Hematopoietic multipotent progenitor cell treated with erythropoietin and hydrocortisone succinate and interleukin-3 and kit ligand, for 17 days (in vitro differentiated cells): Measurements from ENCODE around the gene TMBIM6.

Source experiments
- DNase-seq: peaks from one replicate; pipeline ENCODE4 v3.0.0-alpha.2; 2015; ENCODE audit warnings: low spot score

TMBIM6 gene

DNA sequence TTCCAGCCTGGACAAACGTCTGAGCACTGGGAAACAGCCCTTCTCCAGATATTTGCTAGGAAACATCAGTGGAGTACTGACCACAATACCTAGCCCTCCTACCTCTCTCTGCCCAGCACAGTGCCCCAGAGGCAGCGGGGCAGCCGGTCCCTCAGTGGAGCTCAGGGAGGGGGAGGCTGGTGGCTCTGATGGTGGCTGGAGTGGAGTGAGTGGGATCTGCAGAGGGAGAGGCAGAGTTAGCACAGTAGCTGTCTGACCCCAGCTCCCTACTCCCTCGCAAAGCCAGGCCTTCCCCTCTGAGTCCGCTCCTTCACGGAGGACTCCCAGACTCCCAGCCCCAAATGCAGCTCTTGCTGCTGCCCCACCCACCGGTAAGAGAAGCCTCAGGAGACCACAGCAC, 56.9 kb downstream of the TMBIM6 start:
- no peak for DNase-seq

DNA sequence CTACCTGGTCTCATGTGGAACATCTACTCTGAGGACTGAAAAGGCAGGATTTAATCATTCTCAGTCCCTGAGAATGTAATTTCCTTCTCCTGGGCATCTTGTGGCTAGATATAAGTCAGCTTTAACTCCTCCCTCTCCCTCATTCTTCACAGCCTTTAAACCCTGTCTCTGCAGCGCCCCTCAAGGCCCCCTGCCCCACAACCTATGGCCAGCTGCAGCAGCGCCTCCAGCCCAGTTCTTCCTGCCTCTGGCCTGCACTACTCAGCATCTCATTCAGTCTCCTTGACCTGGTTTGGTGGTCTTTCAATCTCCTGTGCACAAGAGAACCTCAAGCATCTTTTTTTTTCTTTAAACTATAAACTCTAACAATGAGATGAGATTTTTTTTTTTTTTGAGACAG, 57.6 kb downstream of the TMBIM6 start:
- DNase-seq, result no peak

DNA sequence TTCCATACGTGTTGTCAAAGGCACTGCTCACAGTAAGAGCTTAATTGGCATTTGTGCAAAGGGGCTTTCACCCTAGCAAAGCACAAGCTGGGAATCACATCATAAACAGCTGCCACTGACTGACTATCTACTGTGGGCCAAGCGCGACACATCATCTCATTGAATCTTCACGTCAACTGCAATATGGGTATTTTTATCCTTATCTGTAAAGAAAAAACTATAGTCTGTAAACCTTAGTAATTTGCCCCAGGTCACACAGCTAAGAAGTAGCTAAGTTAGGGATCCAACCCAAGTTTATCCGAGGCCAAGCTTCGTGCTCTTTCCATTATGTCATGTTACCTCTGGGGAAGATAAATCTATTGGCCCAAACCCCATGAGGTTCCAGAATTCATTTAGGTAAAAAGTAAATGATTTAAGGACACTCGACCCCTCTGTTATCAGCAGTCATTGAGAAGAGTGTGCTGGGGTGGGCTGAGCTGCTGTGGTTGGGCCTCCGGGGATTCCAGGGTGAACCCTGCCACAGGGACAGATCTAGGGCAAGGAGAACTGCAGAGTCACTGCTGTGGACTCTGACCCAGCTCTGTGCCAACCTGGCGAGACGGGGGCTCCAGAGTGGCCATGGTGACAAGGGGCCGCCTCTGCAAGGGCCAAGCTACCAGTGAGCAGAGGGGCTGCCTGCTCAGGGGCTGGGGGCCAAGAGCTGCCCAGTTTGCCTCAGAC, 59.2 kb downstream of the TMBIM6 start:
- no peak for DNase-seq

DNA sequence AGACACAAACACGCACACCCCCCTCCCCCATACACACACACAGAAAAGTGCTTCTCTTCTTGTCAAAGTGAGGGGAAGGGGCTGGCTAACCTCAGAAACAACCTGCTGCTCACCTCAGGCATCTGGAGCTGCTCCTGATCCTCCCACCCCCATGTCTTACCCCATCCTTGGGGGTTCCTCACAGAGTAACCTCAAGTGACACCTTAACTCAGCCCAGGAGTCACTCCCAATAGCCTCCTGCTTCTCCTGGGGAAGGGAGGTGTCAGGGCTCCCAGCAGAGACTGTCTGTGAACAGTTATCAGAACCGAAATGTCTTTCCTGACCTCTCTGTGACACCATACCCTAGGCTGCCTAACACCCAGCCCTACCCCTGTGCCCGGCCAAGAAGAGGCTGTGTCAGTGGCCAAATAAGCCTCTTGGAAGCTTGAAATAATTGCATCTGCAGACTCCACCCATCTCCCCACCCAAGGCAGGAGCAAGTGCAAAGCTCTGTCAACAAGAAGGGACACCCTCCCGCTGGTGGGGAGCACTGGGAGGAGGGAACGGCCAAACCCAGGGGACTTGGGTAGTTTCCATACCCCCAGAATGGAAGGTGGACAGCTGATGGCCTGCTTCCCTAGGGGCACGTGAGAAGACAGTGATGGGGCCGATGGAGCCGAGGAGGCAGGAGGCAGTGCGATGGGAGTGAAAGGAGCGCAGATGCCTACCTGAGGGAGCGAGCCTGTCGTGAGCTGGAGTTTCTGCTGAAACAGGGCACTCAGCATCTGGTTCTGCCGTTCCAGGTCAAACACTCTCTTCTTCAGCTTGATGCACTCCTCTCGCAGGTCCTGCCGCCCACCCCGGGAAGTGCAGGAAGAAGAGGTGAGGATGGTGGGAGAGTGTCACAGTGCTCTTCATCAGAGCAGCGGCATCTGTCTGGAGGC, 60.0 kb downstream of the TMBIM6 start:
- DNase-seq, result no peak

DNA sequence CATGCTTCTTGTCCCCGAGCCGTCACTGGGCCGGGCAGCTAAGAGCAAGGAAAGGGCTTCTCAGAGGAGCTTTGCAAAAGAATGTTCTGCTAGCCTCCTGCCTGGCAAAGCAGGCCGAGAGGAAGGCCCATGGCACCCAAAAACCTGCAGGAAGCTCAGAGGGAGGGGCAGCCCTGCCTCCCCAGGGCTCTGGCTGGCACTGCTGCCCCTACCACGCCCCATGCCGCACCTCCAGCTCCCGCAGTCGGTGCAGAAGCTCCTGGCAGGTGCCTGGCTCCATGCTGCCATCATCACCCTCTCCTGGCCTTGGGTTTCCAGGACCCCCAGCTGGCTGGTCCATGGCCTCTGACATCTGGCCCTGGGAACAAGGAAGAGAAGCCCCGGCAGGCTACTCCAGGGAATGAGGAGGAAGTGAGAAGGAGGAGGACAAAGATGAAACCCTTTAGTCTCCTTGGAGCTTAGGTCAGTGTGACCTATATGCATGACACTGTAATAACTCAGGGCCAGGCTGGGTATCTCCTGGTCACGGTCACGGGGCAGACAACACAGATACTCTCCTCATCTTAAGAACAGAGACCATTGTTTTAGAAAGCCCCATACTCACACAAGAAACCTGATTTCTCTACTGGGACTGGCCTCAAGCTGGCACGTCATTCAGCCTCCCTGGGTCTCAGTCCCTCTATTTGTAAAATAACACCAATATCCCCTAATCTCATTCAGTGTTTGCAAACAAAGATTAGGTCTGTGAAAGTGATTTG, 62.5 kb downstream of the TMBIM6 start:
- DNase-seq, result no peak

DNA sequence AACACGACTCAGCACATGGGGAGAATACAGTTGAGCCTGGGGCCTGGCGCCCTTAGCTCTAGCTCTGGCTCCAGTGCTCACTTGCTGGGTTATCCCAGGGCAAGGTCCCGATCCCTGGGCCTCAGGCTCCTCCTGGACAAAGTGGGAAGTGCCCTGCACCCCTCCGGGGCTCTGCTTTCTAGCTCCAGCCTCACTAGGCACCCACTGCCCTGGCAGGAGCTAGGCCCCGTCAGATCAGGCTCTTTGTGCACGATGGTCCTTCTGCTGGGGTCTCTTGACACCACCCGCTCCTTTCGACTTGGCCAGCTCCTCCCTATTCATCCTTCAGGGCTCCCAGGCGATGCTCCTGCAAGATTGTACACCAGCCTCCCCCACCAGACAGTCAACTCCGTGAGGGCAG, 63.5 kb downstream of the TMBIM6 start:
- no peak for DNase-seq

DNA sequence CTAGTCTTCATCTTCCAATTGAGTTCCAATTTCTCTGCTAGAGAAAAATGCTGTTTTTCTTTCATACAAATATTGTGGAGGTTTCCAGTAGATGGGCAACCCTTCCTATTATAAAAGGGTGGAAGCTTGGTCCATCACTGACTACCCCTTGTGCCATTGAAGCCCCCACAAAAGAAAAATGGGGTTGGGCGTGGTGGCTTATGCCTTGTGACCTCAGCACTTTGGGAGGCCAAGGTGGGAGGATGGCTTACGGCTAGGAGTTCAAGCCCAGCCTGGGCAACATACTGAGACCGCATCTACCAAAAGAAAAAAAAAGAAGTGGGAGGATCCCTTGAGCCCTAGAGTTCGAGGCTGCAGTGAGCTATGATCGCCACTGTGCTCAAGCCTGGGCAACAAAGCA, 64.1 kb downstream of the TMBIM6 start:
- no peak for DNase-seq

DNA sequence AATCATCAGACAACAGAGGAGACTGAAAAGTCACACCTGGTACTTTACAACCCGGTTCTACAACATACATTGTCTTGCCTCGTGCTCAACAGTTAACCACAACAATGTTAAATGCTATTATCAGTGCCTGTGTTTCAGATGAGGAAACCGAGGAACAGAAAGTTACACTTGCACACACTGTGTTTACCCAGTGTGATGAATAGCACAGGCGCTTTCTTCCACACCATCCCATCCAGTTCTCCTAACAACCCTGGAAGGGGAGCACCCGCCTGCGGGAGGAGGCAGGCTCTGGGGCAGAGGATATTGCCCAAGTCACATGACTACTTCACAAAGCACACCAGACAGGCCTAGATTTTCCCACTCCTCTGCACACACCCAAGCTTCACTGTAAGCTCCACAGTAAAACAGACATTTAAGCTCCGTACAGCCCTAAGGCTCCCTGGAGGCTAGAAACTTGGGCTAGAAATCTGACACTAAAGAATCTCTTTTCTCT, 65.0 kb downstream of the TMBIM6 start:
- DNase-seq, result no peak

DNA sequence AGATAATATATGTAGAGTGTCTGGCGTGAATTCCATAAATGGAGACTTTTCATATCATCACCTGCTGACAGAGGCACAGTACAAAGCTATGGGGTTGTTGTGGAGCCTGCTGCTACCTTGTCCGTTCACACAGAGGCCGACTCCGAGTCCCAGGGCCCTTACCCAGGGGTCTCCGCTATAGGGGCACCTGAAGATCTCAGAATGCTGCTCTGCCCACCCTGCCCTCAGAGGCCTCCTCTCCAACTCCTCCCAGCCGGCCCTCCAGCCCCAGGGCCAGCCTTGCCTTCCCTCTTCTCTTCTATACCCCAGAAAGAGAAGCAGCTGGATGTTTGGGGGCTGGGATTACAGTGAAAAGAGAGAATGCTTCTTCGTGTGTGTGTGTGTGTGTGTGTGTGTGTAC, 65.5 kb downstream of the TMBIM6 start:
- DNase-seq, result no peak

DNA sequence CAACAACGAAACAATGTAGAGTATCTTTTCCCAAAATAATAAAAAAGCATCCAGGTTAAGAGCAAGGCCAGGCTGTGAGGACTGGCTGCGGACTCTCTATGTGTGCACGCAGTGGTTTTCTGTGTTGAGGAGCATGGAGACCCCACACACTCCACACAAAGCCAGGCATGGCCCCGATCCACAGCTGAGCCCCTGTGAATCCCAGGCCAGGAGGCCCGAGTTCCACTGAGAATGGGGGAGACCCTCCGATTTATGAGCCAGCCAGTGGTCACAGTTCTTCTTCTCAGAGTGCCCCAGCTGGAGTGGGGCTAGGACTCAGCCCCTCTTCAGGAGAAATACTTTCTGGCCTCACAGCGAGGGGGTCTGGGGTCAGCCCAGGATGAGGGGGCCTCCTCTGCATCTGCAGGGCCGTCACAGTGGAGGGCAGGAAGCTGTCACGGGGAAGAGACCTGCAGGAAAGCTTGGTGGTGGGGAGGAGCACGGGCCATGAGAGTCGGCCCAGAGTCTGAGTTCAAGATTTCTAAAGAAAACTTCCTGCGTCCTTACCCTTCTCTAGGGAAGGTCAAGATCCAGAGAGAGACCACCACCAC, 66.7 kb downstream of the TMBIM6 start:
- no peak for DNase-seq

DNA sequence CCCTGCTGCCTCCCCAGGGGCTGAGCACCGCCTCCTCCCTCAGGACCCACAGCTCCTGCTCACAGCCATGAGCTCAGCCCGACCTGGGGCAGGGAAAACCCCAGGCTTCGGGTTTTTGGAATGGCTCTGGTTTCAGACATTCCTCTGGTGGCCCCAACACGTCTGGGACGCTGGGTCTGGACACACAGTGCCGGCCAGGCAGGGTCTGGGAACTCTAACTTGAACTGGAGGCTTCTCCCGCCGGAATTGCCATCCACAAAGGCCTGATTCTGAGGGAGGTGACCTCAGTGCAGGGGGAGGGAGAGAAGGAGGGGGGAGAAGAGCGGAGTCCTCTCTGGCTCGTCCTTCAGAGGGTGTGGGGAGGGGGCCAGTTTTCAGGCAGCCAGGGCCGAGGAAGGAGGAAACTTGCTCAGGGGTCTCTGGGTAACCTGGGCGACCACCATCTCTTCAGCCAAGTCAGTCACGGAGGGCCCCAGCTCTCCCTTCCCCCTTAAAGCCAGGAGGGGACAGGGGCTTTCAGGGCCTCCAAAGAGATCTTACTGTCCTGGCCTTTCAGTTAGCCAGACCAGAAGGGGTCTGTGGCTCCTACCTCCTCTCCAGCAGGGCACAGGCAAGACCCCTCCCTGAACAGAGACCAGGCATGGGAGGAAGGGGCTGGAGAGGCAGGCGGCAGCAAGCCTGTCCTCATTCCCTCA, 67.5 kb downstream of the TMBIM6 start:
- no peak for DNase-seq

DNA sequence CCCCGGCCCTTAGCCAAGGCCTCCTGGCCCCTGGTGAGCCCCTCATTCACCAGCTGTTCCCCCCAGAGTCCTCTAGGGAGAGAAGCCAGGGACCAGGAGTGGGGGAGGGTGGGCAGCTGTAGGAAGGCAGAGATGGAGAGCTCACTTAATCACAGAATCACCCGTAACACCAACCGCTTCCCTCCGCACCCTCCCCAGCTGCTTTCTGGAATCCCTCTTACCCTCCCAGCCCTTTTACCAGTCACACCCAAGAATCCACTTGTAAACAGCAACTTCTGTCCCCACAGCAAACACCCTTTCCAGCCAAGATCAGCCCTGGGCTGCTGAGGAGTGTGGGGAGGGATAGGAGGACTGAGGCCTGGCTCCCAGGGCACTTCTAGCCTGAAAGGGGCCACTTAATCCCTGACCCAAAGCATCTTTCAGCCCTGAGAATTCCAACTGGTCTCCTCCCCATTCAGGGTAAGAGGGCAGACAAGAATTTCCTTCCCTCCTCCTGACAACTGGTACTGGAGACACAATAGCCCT, 68.1 kb downstream of the TMBIM6 start:
- no peak for DNase-seq

DNA sequence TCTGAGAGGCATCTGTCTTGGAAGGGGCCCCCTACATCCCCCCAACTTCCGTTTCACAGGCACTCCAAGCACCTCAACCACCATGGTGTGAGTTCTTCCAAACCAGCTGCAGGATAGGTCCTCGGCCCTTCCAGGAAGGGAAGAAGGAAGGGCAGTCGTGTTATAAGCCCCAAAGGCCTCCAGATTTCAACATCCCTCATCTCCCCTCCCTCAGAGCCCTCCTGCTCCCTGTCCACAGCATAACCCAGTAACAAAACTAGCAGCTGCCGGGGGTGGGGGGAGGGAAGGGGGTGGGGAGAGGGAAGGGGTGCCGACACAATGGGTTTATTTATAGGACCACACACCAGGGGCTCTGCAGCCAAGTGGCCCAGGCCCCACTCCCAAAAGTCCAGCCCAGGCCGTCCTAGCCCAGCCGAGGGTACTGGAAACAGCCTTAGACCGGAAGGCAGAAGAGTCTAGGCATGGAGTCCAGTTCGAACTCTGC, 68.6 kb downstream of the TMBIM6 start:
- no peak for DNase-seq

DNA sequence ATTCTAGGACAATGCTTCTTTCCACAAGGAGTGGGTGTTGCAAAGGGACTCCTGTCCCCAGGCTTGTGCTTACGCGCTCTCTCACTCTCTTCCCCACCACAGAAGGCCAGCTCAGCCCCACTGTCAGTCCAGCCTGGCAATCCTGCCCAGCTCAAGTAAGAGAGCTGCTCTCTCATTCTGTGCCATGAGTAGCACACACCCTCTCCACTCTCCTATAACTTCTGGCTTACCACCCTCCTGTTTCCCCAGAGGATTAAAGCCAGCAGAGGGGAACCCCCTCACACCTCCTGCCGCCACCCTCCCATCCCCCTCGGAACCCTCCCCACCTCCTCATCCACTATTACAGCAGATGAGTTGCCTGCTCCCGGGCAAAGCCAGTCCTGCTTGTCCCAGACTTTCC, 69.8 kb downstream of the TMBIM6 start:
- DNase-seq, result no peak

DNA sequence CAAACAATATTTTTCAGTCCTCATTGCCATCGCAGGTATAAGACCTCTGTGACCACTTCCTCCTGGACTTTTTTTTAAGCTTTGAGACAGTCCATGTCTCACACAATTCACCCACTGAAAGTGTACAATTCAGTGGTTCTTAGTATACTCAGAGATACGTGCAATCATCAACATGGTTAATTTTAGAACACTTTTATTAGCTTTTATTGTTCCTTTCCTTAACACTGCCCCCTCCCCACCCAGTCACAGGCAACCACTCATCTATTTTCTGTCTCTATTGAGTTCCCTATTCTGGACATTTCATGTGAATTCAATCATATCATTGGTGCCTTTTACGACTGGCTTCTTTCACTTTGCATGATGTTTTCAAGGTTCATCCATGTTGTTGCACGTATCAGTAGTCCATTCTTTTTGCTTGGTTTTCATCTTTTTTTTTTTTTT, 70.6 kb downstream of the TMBIM6 start:
- no peak for DNase-seq

DNA sequence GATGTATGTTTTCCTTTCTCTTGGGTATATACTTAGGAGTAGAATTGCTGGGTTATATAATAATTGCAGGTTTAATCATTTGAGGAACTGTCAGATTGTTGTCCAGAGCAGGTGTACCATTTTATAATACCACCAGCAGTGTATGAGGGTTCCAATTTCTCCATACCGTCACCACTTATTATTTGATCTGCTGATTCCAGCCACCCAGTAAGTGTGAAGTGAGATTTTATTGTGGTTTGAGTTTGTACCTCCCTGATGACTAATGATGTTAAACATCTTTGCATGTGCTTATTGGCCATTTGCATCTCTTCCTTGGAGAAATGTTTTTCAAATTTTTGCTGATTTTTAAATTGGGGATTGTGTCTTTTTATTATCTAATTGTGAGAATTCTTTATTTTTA, 71.8 kb downstream of the TMBIM6 start:
- no peak for DNase-seq
